SKM-1 (cell line): ENCODE data around the gene MC4R.

Experiments used
- DNase-seq: peaks from one replicate; lab custom pipeline; 2025; ENCODE audit not compliant: unreplicated experiment; lab: John Stamatoyannopoulos, UW

Gene MC4R

DNA sequence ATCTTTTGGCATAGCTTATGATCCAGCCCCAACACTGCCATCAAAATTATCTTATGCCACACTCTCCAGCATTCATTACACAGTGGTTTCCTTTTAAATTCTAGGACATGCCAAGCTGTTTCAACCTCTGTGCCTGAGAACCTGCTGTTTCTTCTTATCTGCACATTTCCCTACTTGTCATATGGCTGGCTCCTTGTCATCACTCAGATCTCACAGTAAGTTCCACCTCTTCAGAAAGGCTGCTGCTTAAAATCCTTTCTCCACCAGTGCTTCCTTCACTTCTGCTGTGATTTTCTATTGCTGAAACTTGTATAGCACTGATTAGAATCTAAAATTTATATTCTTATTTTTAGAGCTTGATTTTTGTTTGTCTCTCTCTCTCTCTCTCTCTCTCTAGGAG lies 43.4 kb downstream of the MC4R start:
- no peak for DNase-seq

DNA sequence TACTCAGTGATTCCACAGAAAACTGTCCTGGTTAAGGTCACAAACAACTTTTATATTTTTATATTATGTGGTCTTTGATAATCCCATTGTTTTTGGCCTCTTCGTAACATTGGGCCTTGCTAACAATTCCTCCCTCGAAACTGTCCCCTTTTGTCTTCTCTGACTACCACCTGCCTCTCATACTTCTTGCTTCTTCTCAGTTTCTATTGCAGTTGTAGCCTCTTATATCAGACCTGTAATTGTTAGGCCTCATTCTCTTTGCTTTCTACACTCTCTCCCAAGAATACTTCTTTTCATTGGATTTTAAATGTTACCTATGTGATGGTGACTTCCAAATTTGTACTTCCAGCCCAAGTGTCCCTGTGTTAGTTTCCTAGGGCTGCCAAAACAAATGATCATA lies 44.7 kb downstream of the MC4R start:
- DNase-seq: no peak

DNA sequence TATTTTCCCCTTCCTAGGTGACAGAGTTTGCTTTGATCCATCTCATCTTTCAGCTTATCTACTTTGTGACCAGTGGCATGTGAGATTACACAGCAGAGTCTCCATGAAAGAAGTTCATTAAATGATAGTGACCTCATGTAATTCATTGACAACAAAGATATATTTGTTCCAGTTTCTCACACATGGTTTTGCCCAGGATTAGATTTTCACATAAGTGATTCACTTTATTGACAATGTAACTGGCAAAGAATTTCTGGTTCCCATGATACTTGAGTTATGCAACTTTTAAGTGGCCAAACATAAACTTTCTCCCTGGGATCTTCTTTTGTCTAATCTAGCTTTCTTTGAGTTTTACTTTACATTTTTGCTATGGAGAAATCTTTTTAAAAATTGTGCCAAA lies 50.0 kb downstream of the MC4R start:
- no peak for DNase-seq
